HG03575 (cell line): ENCODE data around the gene STAT2.
"Not testable (repeated sequence)": the region's sequence is repeated elsewhere in the genome, so short reads cannot be mapped to it uniquely, and the experiment has no call there.

Experiments used
- ATAC-seq: cut with Tn5 transposase; IDR thresholded peaks from one replicate; pipeline ENCODE4 v1.9.1; 2021; ENCODE audit not compliant: unreplicated experiment, insufficient number of reproducible peaks, low FRiP score; ENCODE audit errors: extremely low read depth

The STAT2 gene

DNA sequence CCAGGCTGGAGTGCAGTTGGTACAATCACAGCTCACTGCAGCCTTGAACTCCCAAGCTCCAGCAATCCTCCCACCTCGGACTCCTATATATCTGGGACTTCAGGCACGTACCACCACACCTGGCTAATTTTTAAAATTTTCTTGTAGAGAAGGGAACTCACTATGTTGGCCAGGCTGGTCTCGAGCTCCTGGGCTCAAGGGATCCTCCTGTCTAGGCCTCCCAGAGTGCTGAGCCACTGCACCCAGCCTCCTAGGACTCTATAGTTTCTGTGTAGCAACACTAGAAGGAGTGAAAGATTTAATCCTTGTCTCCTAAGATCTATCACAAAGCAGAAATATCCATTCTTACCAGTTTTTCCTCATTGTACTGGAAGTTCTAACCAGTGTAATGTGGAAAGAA lies 7.0 kb upstream of the STAT2 start:
- no peak for ATAC-seq

DNA sequence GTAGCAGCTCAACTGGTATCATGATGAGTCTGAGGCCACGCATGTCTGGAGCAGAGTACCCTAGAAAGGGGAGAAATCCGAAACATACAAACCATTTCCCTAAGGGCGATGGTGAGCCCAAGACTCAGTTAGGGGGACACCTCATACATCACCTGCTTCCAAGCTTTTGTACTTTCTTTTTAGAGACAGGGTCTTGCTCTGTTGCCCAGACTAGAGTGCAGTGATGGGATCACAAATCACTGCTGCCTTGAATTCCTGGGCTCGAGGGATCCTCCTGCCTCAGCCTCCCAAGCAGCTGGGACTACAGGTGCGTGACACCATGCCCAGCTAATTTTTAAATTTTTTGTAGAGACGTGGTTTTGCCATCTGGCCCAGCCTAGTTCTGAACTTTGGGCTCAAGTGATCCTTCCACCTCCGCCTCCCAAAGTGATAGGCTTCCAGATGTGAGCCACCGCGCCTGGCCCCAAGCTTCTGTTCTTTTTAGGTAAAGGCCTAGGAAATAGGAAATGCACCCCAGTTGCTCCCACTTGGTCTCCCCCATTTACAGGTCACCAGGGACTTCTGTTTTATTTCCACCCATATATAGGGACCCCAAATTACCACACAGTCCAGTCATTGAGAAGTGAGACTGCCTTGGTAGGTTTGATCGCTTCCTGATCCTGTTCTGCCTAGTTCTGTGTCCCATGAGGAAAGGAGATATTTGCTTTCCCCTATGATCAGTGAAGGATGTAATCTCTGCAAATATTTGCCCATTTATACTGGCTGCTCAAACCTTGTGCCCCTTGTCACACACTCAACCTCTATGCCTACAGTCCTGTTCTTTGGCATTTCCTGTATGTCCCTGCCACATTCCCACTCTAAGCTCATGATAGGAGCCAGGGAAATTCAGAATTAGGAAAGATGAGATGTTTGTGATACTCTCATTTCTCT lies 2.5 kb upstream of the STAT2 start, which contains the start of gene APOF:
TSS of gene APOF (minus strand) at position 728 of the 930 bp plus-strand sequence. CDS start at position 616, 112 bp downstream.
- ATAC-seq, result no peak

DNA sequence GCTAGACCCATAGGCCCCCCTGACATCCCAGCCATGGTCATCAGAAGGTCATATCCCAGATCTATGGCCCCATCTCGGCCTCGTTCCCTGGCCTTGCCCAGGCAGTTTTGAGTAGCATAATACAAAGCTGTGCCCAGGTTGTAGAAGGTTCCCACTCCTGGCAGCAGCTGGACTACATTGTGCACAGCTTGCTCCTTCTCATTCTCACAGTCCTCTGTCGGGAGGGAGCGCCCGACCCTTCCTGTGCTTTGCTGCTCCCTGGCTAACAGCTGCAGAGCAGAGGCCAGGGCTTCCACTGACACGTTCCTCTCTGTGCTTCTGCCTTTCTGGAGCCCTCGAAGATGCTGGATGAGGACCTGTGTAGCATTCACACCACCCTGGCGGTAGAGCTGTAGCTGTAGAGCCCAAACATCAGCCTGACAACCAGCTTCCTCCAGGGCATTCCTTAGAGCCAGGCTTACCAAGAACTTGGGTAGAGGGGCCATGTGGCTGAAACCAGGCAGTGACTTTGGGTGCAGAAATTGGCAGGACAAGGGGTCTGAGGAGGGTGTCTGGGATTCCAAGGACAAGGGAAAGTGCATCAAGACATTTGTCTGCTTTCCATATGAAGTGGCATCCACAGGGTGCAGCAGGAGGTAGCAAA lies 1.7 kb upstream of the STAT2 start:
- ATAC-seq, result no peak

DNA sequence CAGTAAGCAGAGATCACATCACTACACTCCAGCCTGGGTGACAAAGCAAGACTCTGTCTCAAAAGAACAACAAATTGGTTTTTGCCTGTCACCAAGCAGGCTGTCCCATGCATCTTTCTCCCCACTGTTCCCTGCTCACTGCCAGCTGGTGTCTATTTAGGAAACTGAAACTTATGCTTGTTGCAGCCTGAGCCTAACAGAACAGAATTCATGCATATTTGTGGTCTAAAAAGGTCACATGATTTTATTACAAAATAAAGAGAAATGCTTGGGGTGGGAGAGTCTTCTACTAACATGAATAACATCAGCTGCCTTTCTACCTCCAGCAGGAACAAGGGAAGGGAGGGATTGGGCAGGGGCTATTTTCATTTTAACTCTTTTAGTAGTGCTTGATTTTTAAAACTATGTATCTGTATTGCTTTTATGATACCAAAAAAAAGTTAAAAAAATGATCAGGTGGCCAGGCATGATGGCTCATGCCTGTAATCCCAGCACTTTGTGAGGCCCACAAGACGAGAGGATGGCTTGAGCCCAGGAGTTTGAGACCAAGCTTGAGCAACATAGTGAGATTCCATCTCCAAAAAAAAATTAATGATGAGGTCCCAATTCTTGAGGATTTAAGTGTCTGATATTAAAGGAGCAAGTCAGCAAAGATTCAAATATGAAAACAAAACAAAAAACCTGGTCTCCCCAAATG lies 923 bp downstream of the STAT2 start:
- no peak for ATAC-seq

DNA sequence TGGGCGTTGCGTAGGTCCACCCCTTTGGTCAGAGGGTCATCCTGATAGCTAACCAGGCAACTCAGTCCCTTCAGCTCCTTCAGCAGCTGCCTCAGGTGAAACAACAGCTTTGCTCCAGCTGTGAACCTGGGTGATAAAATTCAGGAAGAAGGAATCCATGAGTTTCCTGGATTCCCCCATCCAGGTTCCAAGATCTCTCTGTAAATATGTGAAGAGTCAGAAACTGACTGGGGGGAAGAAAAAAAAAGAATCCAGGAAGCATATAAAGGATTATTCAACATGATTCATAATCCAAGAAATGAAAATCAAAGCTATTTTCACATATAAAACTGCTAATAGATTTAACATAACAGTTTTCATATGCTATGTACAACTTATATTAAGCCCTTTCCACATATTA lies 8.6 kb downstream of the STAT2 start:
- ATAC-seq, result no peak

DNA sequence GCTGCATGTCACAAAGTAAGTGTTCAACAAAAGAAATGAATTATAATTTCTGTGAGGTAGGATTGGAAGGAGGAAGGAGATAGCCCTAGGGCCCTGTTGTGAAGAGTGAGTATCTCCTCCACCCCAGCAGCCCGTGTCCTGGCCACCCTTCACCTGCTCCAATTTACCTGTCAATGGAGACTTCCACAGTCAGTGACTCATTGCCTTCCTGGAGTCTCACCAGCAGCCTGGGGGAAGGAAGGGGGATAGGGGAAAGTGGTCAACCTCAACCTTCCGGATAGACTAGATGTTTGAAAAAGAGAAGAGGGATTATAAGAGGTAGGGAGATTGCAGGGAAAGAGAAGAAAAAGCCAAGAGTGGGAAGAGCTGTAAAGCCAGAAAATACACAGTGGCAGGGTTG lies 9.2 kb downstream of the STAT2 start:
- ATAC-seq, result no peak

DNA sequence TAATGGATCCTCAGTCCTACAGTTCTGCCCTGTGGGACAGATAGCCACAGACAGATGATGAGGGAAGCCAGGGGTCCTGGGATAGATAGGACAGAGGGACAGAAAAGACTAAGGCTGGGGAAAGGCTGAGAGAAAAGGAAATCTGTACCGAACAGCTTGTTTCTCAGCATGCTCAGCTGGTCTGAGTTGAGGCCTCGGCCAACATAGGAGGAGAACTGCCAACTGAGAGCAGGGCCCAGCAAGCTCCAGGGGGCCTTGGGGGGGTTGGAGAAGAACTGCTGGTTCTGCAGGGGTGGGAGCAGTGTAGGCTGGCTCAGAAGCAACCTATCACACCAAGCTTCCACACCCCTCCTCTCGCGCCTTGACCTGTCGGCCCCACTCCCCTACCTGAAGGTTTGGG lies 11.1 kb downstream of the STAT2 start:
- no peak for ATAC-seq

DNA sequence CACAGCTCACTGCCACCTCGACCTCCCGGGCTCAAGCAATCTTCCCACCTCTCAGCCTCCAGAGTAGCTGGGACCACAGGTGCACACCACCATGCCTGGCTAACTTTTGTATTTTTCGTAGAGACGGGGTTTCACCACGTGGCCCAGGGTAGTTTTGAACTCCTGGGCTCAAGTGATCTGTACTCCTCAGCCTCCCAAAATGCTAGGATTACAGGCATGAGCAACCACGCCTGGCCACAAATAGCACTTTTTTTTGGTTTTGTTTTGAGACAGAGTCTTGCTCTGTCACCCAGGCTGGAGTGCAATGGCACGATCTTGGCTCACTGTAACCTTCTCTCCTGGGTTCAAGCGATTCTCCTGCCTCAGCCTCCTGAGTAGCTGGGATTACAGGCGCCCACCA lies 12.7 kb downstream of the STAT2 start:
- not testable (repeated sequence) for ATAC-seq

DNA sequence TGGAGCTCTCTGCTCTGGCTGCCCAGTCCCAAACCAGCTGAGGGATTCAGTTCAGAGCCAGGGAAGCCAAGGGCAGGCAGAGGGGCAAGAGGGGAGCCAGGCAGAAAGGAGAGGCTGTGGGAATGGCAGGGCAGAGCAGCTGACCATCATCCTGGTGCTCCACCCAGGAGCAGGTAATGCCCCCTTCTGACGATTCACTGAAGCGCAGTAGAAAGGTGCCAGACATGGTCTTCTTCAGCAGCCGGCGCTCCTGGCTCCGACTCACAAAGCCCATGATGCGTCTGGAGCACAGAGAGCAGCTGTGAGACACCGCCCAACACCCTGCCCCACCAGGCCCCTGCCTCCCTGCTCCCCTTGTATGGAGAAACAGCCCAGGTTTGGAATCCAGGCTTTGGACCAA lies 13.2 kb downstream of the STAT2 start:
- ATAC-seq, result no peak

DNA sequence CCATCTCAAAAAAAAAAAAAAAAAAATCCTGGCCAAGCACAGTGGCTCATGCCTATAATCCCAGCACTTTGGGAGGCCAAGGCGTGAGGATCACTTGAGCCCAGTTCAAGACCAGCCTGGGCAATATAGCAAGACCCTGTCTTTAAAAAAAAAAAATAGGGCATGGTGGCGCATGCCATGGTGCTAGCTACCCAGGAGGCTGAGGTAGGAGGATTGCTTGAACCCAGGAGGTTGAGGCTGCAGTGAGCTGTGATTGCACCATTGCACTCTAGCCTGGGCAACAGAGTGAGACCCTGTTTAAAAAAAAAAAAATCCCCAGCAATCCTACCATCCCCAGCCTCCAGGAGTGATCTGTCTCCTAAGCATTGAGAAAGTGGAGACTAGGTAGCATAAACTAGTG lies 17.6 kb downstream of the STAT2 start:
- ATAC-seq, result not testable (repeated sequence)

DNA sequence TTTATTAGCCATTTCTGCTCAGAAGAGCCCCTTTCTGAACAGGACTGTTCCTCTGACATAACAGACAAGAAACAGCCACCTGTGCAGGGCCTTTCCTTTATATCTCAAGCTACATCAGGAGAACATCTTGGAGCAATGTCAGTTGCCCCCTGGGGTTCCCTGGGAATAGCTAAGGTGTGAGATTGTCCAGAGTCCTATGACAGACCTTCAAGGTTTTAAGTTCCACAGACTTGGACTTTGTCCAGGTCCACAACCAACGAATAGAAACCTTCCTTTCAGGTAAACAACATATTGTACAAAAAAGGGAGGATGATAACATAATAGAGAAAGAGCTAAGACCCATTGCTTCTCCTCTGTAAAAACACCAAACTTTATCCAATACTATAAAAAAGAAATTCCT lies 18.3 kb downstream of the STAT2 start:
- no peak for ATAC-seq

DNA sequence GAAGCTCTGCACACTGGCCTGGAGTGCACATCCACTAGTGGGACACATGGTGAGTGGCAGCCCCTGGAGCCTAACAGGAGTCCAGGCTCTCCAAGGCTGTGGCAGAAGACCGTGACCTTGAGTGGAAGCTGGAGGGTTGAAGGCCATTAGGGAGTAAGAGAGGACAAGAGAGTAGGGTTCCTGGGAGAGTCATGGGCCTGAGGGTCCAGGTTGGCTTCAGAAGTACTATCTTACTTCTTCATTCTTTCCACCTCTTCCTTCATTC lies 20.8 kb downstream of the STAT2 start:
- ATAC-seq, result no peak

DNA sequence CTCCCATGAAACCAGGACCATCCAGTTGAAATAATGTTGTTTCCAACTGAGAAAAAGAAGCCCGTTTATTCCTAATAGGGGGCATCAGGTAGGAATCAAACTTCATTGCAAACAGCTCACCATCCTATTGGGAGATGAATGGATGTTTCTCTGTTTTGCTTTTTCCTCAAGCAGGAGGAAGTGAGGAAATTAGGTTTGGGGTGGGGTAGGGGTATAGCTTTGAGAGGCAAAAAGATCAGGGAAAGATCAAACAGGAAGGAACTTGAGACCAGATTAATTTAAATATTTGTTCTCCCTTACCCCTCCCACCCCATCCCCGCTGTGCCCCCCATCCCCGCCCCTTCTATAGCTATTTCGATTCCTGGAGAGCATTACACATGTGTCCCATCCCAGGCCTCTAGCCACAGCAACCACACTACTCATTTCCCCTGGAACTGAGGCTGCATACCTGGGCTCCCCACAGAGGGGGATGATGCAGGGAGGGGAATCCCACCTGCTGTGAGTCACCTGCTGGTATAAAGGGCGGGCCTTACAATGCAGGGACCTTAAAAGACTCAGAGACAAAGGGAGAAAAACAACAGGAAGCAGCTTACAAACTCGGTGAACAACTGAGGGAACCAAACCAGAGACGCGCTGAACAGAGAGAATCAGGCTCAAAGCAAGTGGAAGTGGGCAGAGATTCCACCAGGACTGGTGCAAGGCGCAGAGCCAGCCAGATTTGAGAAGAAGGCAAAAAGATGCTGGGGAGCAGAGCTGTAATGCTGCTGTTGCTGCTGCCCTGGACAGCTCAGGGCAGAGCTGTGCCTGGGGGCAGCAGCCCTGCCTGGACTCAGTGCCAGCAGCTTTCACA lies 21.4 kb downstream of the STAT2 start, which contains the start of gene IL23A:
TSS of gene IL23A (plus strand) at position 577 of the 850 bp plus-strand sequence. CDS start at position 738, 161 bp downstream.
- ATAC-seq, result no peak

DNA sequence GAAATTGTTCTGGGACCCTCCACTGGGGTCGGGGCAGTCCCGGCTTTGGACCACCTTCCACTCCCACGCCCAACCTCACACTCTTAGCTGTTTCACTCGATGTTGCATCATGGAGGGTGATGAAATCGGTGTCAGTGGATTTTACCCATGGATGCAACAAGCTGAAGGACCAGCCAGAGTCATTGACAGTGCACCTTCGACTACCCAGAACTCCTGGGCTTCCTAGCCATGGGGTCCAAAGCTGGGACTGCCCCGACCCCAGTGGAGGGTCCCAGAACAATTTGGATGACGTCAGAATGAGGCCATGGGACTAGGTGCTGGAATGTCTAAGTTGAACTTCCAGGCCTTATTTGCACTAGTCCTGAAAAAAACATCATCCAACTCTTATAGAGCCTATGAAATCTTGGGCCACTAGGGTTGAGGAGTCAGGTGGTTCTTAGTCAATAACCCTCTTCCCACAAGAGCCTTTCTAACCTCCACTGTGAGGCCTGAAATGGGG lies 22.1 kb downstream of the STAT2 start:
- ATAC-seq, result no peak

DNA sequence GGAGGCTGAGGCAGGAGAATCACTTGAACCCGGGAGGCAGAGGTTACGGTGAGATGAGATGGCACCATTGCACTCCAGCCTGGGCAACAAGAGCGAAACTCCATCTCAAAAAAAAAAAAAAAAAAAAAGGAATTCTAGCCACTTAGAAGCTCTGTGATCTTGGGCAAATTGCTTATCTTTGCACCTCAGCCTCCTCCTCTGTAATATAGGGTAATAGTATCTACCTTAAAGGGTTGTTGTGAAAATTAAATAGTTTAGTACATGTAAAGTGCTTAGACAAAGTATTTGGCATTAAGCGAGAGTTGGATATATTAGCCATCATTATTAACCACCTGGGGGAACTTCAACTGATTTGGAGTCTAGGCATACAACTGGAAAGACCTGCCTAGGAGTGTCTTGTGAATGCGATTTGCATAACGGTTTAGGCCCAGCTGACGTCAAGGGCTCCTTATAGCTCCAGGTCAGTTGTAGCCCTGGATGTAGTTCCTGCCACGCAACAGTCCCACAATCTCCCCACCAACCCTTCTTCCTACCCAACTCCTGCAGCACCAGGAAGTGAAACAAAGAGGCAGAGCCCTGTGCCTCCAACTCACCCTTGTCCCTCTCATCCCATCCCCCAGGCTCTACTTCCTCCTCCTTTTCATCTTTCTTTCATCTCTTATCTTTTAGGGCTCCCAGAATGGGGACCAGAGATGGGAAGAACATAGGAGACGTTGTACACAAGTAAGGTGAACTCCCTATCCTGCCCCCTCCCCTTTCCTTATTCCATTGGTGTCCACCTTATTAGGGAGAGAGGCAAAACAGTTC lies 23.3 kb downstream of the STAT2 start:
- ATAC-seq, result no peak

DNA sequence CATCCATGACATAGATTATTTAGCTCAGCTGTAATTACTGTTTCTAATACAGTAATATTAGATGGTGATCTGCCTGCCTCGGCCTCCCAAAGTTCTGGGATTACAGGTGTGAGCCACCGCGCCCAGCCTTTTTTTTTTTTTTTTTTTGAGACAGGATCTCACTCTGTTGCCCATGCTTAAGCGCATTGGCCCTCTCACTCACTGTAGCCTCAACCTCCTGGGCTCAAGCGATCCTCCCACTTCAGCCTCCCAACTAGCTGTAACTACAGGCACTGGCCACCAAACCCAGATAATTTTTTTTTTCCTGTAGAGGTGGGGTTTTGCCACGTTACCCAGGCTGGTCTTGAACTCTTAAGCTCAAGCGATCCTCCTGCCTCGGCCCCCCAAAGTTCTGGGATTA lies 24.4 kb downstream of the STAT2 start:
- ATAC-seq, result not testable (repeated sequence)

DNA sequence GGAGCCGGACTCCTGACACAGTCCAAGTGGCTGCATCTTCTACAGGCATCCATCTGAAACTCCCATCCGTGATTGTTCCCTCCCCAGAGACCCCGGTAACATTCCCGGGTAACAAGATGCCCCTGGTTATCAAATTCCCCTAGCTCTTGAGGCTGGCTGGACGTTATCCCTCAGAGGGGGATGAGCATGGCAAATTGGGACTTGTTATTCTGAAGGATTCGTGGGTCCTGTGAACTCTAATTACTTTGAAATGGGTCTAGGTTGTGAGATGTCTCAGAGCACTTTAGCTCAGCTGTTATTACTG lies 25.5 kb downstream of the STAT2 start:
- ATAC-seq, result no peak
